ENCODE results near the gene SDK1. TPM values are rescaled to one million over a fixed set of nuclear protein-coding genes. Genes with fewer than 3 reads are reported as not detected.

SDK1 gene
- total RNA-seq, 1 donor from 2014 or later, result 0.48 TPM

DNA sequence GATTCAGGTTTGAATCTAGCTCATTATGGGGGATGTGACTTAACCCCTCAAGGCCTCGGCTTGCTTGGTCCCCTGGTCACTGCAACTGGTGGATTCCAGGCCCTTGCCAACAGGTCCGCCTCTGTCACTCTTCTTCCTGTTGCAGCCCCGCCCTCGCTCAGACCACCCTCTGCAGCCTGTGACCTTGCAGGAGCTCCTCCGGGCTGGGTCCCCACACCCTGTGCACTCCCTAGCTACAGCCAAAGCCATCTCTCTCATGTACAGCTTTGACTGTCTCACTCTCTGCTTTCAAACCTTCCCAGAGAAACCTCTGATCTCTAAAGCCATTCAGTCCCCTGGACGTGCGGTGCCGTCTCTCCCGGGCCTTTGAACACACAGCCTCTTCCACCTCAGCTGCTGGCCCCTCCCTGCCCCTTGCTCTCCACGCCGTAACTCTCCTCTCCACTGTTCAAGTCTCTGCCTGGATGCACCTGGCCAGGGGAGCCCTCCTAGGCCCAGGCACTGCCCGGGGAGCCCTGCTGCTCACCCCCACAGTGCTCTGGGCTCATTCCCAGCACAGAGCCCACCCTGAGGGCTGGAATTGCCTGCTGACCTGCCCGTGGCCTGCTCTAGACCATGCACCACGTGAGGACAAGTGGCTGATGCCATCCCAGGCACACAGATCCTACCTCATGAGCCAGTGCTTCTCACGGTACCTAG, 895.2 kb downstream of the SDK1 start:
- no peak for DNase-seq (ENCODE audit: low spot score)
- H3K4me3 Mint-ChIP-seq (ENCODE audit: low read depth), result no peak overlapping the region
- H3K27ac Mint-ChIP-seq, result no peak overlapping the region
- intact Hi-C loops (cut with micrococcal nuclease), result no loop called here
- no peaks in the 10 kb centered on the region for H3K27me3 Mint-ChIP-seq (ENCODE audit: low read depth)
- no peaks in the 10 kb centered on the region for H3K9me3 Mint-ChIP-seq
- H3K4me1 Mint-ChIP-seq (ENCODE audit: low read depth), result no peaks in the 10 kb centered on the region
- no peaks in the 10 kb centered on the region for H3K36me3 Mint-ChIP-seq (ENCODE audit: low read depth)

DNA sequence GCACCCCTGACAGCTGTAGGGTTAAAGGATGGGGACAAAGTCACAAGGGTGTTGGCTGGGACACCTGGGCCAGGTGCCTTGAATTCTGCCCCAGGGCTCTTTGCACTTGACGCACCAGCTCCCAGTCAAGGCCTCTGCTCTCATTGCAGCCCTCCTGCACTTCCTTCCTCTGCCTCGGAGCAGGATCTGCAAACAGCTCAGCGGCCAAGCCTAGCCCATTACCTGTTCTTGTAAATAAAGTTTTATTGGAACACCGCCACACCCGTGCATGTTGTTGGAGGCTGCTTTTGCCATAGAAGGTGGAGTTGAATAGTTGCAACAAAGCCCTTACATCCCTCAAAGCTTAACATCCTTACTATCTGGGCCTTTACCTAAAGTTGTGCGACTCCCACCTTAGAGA, 897.2 kb downstream of the SDK1 start:
- no peak for DNase-seq (ENCODE audit: low spot score)
- intact Hi-C loops (cut with micrococcal nuclease), result no loop called here
- Mint-ChIP-seq H3K27me3 (ENCODE audit: low read depth) (no peaks in the 10 kb centered on the region), H3K9me3 (no peaks in the 10 kb centered on the region), H3K4me3 (ENCODE audit: low read depth) (no peak overlapping the region), H3K4me1 (ENCODE audit: low read depth) (no peaks in the 10 kb centered on the region), H3K27ac (no peak overlapping the region), H3K36me3 (ENCODE audit: low read depth) (no peaks in the 10 kb centered on the region)

DNA sequence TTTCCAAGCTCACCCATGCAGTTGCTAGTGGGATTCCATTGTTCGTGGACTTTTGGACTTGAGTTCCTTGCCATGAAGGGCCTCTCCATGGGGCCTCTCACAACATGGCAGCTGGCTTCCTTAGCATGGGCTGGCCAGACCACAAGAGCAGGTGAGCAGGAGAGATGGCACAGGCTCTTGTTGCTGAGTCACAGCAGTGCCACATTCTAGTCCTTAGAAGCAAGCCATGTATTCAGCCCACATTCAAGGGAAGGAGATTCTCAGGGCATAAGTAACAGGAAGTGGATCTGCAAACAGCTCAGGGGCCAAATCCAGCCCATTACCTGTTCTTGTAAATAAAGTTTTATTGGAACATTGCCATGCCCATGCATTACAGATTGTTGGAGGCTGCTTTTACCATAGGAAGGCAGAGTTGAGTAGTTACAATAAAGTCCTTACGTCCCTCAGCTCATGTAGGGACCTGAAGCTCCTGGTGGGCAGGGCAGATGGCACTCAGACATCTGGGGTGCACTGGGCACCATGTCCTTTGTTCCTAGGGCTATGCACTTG, 899.6 kb downstream of the SDK1 start:
- intact Hi-C loops (cut with micrococcal nuclease), result no loop called here
- no peak overlapping the region for H3K27ac Mint-ChIP-seq
- no peaks in the 10 kb centered on the region for H3K4me1 Mint-ChIP-seq (ENCODE audit: low read depth)
- no peak overlapping the region for H3K4me3 Mint-ChIP-seq (ENCODE audit: low read depth)
- no peaks in the 10 kb centered on the region for H3K36me3 Mint-ChIP-seq (ENCODE audit: low read depth)
- no peaks in the 10 kb centered on the region for H3K9me3 Mint-ChIP-seq
- H3K27me3 Mint-ChIP-seq (ENCODE audit: low read depth), result no peaks in the 10 kb centered on the region
- no peak for DNase-seq (ENCODE audit: low spot score)

DNA sequence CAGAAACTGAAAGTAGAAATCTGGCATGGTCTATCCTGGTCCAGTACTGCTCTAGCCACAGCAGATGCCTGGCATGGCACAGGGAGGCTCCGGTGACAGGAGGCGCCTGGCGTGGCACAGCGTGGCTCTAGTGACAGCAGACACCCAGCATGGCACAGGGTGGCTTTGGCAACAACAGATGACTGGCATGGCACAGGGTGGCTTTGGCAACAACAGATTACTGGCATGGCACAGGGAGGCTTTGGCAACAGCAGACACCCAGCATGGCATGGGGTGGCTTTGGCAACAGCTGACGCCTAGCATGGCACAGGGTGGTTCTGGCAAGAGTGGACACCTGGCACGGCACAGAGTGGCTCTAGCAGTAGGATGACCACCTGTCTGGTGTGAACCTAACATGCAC, 900.5 kb downstream of the SDK1 start:
- DNase-seq (ENCODE audit: low spot score), result no peak
- Mint-ChIP-seq H3K36me3 (ENCODE audit: low read depth) (no peaks in the 10 kb centered on the region), H3K9me3 (no peaks in the 10 kb centered on the region), H3K4me1 (ENCODE audit: low read depth) (no peaks in the 10 kb centered on the region), H3K27ac (no peak overlapping the region), H3K4me3 (ENCODE audit: low read depth) (no peak overlapping the region), H3K27me3 (ENCODE audit: low read depth) (no peaks in the 10 kb centered on the region)
- intact Hi-C loops (cut with micrococcal nuclease), result no loop called here

GRCh38 chr7:4202154-4202736, 901.2 kb downstream of the SDK1 start:
- Mint-ChIP-seq H3K36me3 (ENCODE audit: low read depth) (no peaks in the 10 kb centered on the region), H3K27me3 (ENCODE audit: low read depth) (no peaks in the 10 kb centered on the region)

DNA sequence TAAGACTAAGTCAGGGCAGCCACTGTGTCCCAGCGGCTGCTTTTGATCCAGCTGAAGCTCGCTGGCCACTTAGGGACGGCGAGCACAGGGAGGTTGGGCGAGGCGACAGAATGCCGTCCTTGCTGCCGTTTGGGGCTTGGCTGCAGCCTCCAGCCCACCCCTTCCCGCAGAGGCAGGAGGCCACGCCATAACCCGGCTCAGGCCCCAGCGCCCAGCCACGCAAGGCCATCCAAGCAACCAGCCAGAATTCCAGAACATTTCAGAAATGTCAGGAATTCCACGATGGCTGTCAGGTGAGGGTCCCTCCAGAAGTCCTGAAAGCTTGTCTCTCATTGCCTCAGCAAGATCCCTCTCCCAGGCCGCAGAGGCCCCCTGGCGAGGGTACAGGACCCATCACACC, 901.9 kb downstream of the SDK1 start:
- Mint-ChIP-seq H3K27me3 (ENCODE audit: low read depth) (no peaks in the 10 kb centered on the region), H3K9me3 (no peaks in the 10 kb centered on the region), H3K36me3 (ENCODE audit: low read depth) (no peaks in the 10 kb centered on the region), H3K4me3 (ENCODE audit: low read depth) (no peak overlapping the region), H3K4me1 (ENCODE audit: low read depth) (no peaks in the 10 kb centered on the region), H3K27ac (no peak overlapping the region)
- DNase-seq (ENCODE audit: low spot score), result no peak
- intact Hi-C loops (cut with micrococcal nuclease), result no loop called here

More at GRCh38 chr7:4202154-4202736, 901.2 kb downstream of the SDK1 start:
- DNase-seq (ENCODE audit: low spot score), result no peak
- Mint-ChIP-seq H3K9me3 (no peaks in the 10 kb centered on the region), H3K27ac (no peak overlapping the region), H3K4me1 (ENCODE audit: low read depth) (no peaks in the 10 kb centered on the region), H3K4me3 (ENCODE audit: low read depth) (no peak overlapping the region)
- intact Hi-C loops (cut with micrococcal nuclease), result no loop called here

- H3K9me3 Mint-ChIP-seq, result no peaks in the 10 kb centered on the region
- intact Hi-C loops (cut with micrococcal nuclease), result no loop called here
These were observed 902.8 kb downstream of the SDK1 start for GRCh38 chr7:4203626-4204512.

GRCh38 chr7:4204513-4205165, 903.6 kb downstream of the SDK1 start:
- Mint-ChIP-seq H3K4me3 (ENCODE audit: low read depth) (no peak overlapping the region), H3K4me1 (ENCODE audit: low read depth) (no peaks in the 10 kb centered on the region), H3K27ac (no peak overlapping the region), H3K9me3 (no peaks in the 10 kb centered on the region), H3K36me3 (ENCODE audit: low read depth) (no peaks in the 10 kb centered on the region), H3K27me3 (ENCODE audit: low read depth) (no peaks in the 10 kb centered on the region)
- DNase-seq (ENCODE audit: low spot score), result no peak
- intact Hi-C loops (cut with micrococcal nuclease), result no loop called here

More at GRCh38 chr7:4203626-4204512, 902.8 kb downstream of the SDK1 start:
- Mint-ChIP-seq H3K36me3 (ENCODE audit: low read depth) (no peaks in the 10 kb centered on the region), H3K4me1 (ENCODE audit: low read depth) (no peaks in the 10 kb centered on the region), H3K27ac (no peak overlapping the region), H3K27me3 (ENCODE audit: low read depth) (no peaks in the 10 kb centered on the region), H3K4me3 (ENCODE audit: low read depth) (no peak overlapping the region)
- DNase-seq (ENCODE audit: low spot score), result no peak

- H3K4me3 Mint-ChIP-seq (ENCODE audit: low read depth), result no peak overlapping the region
- H3K27ac Mint-ChIP-seq, result no peak overlapping the region
- H3K36me3 Mint-ChIP-seq (ENCODE audit: low read depth), result no peaks in the 10 kb centered on the region
- intact Hi-C loops (cut with micrococcal nuclease), result no loop called here
- H3K27me3 Mint-ChIP-seq (ENCODE audit: low read depth), result no peaks in the 10 kb centered on the region
- no peaks in the 10 kb centered on the region for H3K9me3 Mint-ChIP-seq
- no peaks in the 10 kb centered on the region for H3K4me1 Mint-ChIP-seq (ENCODE audit: low read depth)
- DNase-seq (ENCODE audit: low spot score), result no peak
These were observed 904.8 kb downstream of the SDK1 start for GRCh38 chr7:4205828-4206227.

- H3K27me3 Mint-ChIP-seq (ENCODE audit: low read depth), result no peaks in the 10 kb centered on the region
- DNase-seq (ENCODE audit: low spot score), result no peak
- H3K36me3 Mint-ChIP-seq (ENCODE audit: low read depth), result no peaks in the 10 kb centered on the region
- H3K4me3 Mint-ChIP-seq (ENCODE audit: low read depth), result no peak overlapping the region
- H3K9me3 Mint-ChIP-seq, result no peaks in the 10 kb centered on the region
- no peaks in the 10 kb centered on the region for H3K4me1 Mint-ChIP-seq (ENCODE audit: low read depth)
- intact Hi-C loops (cut with micrococcal nuclease), result no loop called here
- no peak overlapping the region for H3K27ac Mint-ChIP-seq
These were observed 906.0 kb downstream of the SDK1 start for GRCh38 chr7:4207011-4207410.

DNA sequence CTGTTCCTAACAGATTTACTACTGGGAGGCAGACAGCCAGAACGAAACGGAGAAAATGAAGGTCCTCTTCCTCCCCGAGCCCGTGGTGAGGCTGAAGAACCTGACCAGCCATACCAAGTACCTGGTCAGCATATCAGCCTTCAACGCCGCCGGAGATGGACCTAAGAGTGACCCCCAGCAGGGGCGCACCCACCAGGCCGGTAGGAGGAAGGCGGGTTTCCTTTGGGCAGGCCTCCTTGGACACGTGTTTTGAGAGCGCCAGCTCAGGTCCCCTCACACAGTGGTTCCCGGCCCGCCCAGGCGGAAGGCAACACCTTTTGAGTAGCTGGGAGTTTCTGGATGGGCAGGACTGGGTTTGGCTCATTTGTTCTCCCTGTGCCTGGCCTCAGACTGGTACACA, 907.0 kb downstream of the SDK1 start:
- no peaks in the 10 kb centered on the region for H3K9me3 Mint-ChIP-seq
- no peaks in the 10 kb centered on the region for H3K4me1 Mint-ChIP-seq (ENCODE audit: low read depth)
- H3K27ac Mint-ChIP-seq, result no peak overlapping the region
- intact Hi-C loops (cut with micrococcal nuclease), result no loop called here
- no peaks in the 10 kb centered on the region for H3K27me3 Mint-ChIP-seq (ENCODE audit: low read depth)
- no peak overlapping the region for H3K4me3 Mint-ChIP-seq (ENCODE audit: low read depth)
- no peaks in the 10 kb centered on the region for H3K36me3 Mint-ChIP-seq (ENCODE audit: low read depth)
- no peak for DNase-seq (ENCODE audit: low spot score)

- Mint-ChIP-seq H3K4me1 (ENCODE audit: low read depth) (no peaks in the 10 kb centered on the region), H3K9me3 (no peaks in the 10 kb centered on the region), H3K27me3 (ENCODE audit: low read depth) (no peaks in the 10 kb centered on the region), H3K4me3 (ENCODE audit: low read depth) (no peak overlapping the region), H3K36me3 (ENCODE audit: low read depth) (no peaks in the 10 kb centered on the region), H3K27ac (no peak overlapping the region)
- no peak for DNase-seq (ENCODE audit: low spot score)
- intact Hi-C loops (cut with micrococcal nuclease), result no loop called here
These were observed 907.5 kb downstream of the SDK1 start for GRCh38 chr7:4208586-4208985.
